Upper lobe of left lung (tissue), 4 donors: ENCODE data around the gene PUDP.

Experiments used
- CTCF ChIP-seq, 6 experiments: fragments of 450-650 bp in 4 of 6; fragments of 200-600 bp in 2 of 6; sonication (generic) in 2 of 6; IDR thresholded peaks; one replicate each; pipeline ENCODE4 v1.5.1; 2016 to 2019; ENCODE audit warnings: antibody characterized with exemption in 6 of 6
- POLR2A ChIP-seq, 4 donors: fragments of 450-650 bp; IDR thresholded peaks; one replicate each; pipeline ENCODE4 v1.5.1; 2016 to 2017; ENCODE audit warnings: antibody characterized with exemption in 4 of 4, mild to moderate bottlenecking in 2 of 4
- POLR2AphosphoS5 ChIP-seq, 2 donors: sonication (generic); formaldehyde crosslinking; IDR thresholded peaks; one replicate each; pipeline ENCODE4 v1.5.1; 2017; ENCODE audit warnings: antibody characterized with exemption in 2 of 2

- no peak for TF ChIP-seq POLR2AphosphoS5 (IDR thresholded peaks at IDR 0.05)
- no peak for TF ChIP-seq CTCF (IDR thresholded peaks at IDR 0.05)
- no peak for TF ChIP-seq POLR2A (IDR thresholded peaks at IDR 0.05)
Measured at GRCh38 chrX:7143076-7143475, 4.9 kb downstream of the PUDP start.
